ENCODE results near the gene HCRTR1.

HCRTR1 gene

GRCh38 chr1:31650161-31651088 is 32.9 kb downstream of the HCRTR1 start:
- DNase-seq, result no peak
- TF ChIP-seq GATA1 (IDR thresholded peaks at IDR 0.05; ENCODE audit: low read depth, low read length) (no peak), POLR2A (IDR thresholded peaks at IDR 0.05; ENCODE audit: low read length) (no peak)

- no peak for DNase-seq
- no peak for TF ChIP-seq POLR2A (IDR thresholded peaks at IDR 0.05; ENCODE audit: low read length)
- no peak for TF ChIP-seq GATA1 (IDR thresholded peaks at IDR 0.05; ENCODE audit: low read depth, low read length)
Measured at GRCh38 chr1:31651089-31651420, 33.6 kb downstream of the HCRTR1 start.

GRCh38 chr1:31651766-31652165 is 34.3 kb downstream of the HCRTR1 start:
- TF ChIP-seq GATA1 (IDR thresholded peaks at IDR 0.05; ENCODE audit: low read depth, low read length) (no peak), POLR2A (IDR thresholded peaks at IDR 0.05; ENCODE audit: low read length) (no peak)
- DNase-seq, result no peak

GRCh38 chr1:31652891-31653499 is 35.5 kb downstream of the HCRTR1 start:
- no peak for TF ChIP-seq POLR2A (IDR thresholded peaks at IDR 0.05; ENCODE audit: low read length)
- TF ChIP-seq GATA1 (IDR thresholded peaks at IDR 0.05; ENCODE audit: low read depth, low read length), result no peak
- DNase-seq, result no peak

- TF ChIP-seq POLR2A (IDR thresholded peaks at IDR 0.05; ENCODE audit: low read length) (no peak), GATA1 (IDR thresholded peaks at IDR 0.05; ENCODE audit: low read depth, low read length) (no peak)
- DNase-seq, result no peak
Measured at GRCh38 chr1:31653717-31654473, 36.4 kb downstream of the HCRTR1 start.

GRCh38 chr1:31654474-31654776 is 36.9 kb downstream of the HCRTR1 start:
- DNase-seq, result no peak
- TF ChIP-seq POLR2A (IDR thresholded peaks at IDR 0.05; ENCODE audit: low read length) (no peak), GATA1 (IDR thresholded peaks at IDR 0.05; ENCODE audit: low read depth, low read length) (no peak)

- no peak for DNase-seq
- TF ChIP-seq POLR2A (IDR thresholded peaks at IDR 0.05; ENCODE audit: low read length) (no peak), GATA1 (IDR thresholded peaks at IDR 0.05; ENCODE audit: low read depth, low read length) (no peak)
Measured at GRCh38 chr1:31655104-31655503, 37.6 kb downstream of the HCRTR1 start.

GRCh38 chr1:31655756-31656155 is 38.3 kb downstream of the HCRTR1 start:
- TF ChIP-seq POLR2A (IDR thresholded peaks at IDR 0.05; ENCODE audit: low read length) (no peak), GATA1 (IDR thresholded peaks at IDR 0.05; ENCODE audit: low read depth, low read length) (no peak)

GRCh38 chr1:31657020-31657804 is 39.7 kb downstream of the HCRTR1 start:
- no peak for TF ChIP-seq GATA1 (IDR thresholded peaks at IDR 0.05; ENCODE audit: low read depth, low read length)
- no peak for TF ChIP-seq POLR2A (IDR thresholded peaks at IDR 0.05; ENCODE audit: low read length)
- DNase-seq, result no peak

More at GRCh38 chr1:31655756-31656155, 38.3 kb downstream of the HCRTR1 start:
- DNase-seq, result no peak

GRCh38 chr1:31657972-31658510 is 40.6 kb downstream of the HCRTR1 start:
- TF ChIP-seq GATA1 (IDR thresholded peaks at IDR 0.05; ENCODE audit: low read depth, low read length) (no peak), POLR2A (IDR thresholded peaks at IDR 0.05; ENCODE audit: low read length) (no peak)
- no peak for DNase-seq

- no peak for TF ChIP-seq POLR2A (IDR thresholded peaks at IDR 0.05; ENCODE audit: low read length)
- no peak for TF ChIP-seq GATA1 (IDR thresholded peaks at IDR 0.05; ENCODE audit: low read depth, low read length)
- DNase-seq, result no peak
Measured at GRCh38 chr1:31658721-31659120, 41.2 kb downstream of the HCRTR1 start.

GRCh38 chr1:31659889-31660288 is 42.4 kb downstream of the HCRTR1 start:
- DNase-seq, result no peak
- TF ChIP-seq GATA1 (IDR thresholded peaks at IDR 0.05; ENCODE audit: low read depth, low read length), result no peak
- no peak for TF ChIP-seq POLR2A (IDR thresholded peaks at IDR 0.05; ENCODE audit: low read length)

GRCh38 chr1:31660871-31661455 is 43.5 kb downstream of the HCRTR1 start:
- TF ChIP-seq GATA1 (IDR thresholded peaks at IDR 0.05; ENCODE audit: low read depth, low read length) (no peak), POLR2A (IDR thresholded peaks at IDR 0.05; ENCODE audit: low read length) (no peak)
- DNase-seq, result no peak

All from erythroblast (primary cell).